Measurements from ENCODE around the gene MLF1. TPM values are rescaled to one million over a fixed set of nuclear protein-coding genes. Genes with fewer than 3 reads are reported as not detected.

MLF1 gene
- 113 TPM for total RNA-seq
- 10 to 100 TPM; 47.8 to 86.8 (median 69.7) TPM for polyA plus RNA-seq (ENCODE audit: insufficient read depth in 1 of 8, insufficient read length in 8 of 8, low replicate concordance in 1 of 8)
- long read RNA-seq, donor 1, transcript MLF1-201 (7 exons, 2,203 nt): major isoform, 11 of 18 reads
- long read RNA-seq, donor 1, partial matches to known transcripts: 0 of 18 reads
- long read RNA-seq, donor 1, other reads (novel, unspliced or antisense): 0 of 18 reads
- long read RNA-seq, donor 2, partial matches to known transcripts: 0 of 4 reads
- long read RNA-seq, donor 2, other reads (novel, unspliced or antisense): 0 of 4 reads
- long read RNA-seq, donor 3, transcript MLF1-202 (7 exons, 2,222 nt): minor isoform, 6 of 23 reads
- long read RNA-seq, donor 3, transcript MLF1-201 (7 exons, 2,203 nt): major isoform, 11 of 23 reads
- long read RNA-seq, donor 3, partial matches to known transcripts: 0 of 23 reads
- long read RNA-seq, donor 3, other reads (novel, unspliced or antisense): 0 of 23 reads
- long read RNA-seq, donor 4, transcript MLF1-201 (7 exons, 2,203 nt): major isoform, 7 of 11 reads
- long read RNA-seq, donor 4, partial matches to known transcripts: 0 of 11 reads
- long read RNA-seq, donor 4, other reads (novel, unspliced or antisense): 0 of 11 reads
- long read RNA-seq, donor 5, transcript MLF1-201 (7 exons, 2,203 nt): major isoform, 12 of 64 reads
- long read RNA-seq, donor 5, transcript MLF1-202 (7 exons, 2,222 nt): minor isoform, 10 of 64 reads
- long read RNA-seq, donor 5, partial matches to known transcripts: 37 of 64 reads
- long read RNA-seq, donor 5, other reads (novel, unspliced or antisense): 0 of 64 reads
- long read RNA-seq, donor 6, transcript MLF1-201 (7 exons, 2,203 nt): major isoform, 35 of 124 reads
- long read RNA-seq, donor 6, transcript MLF1-212 (6 exons, 787 nt): minor isoform, 11 of 124 reads
- long read RNA-seq, donor 6, transcript MLF1-202 (7 exons, 2,222 nt): minor isoform, 7 of 124 reads
- long read RNA-seq, donor 6, partial matches to known transcripts: 61 of 124 reads
- long read RNA-seq, donor 6, other reads (novel, unspliced or antisense): 10 of 124 reads
- long read RNA-seq, donor 7, transcript MLF1-201 (7 exons, 2,203 nt): major isoform, 20 of 28 reads
- long read RNA-seq, donor 7, partial matches to known transcripts: 0 of 28 reads
- long read RNA-seq, donor 7, other reads (novel, unspliced or antisense): 0 of 28 reads
- long read RNA-seq, donor 8, transcript MLF1-201 (7 exons, 2,203 nt): major isoform, 17 of 25 reads
- long read RNA-seq, donor 8, partial matches to known transcripts: 0 of 25 reads
- long read RNA-seq, donor 8, other reads (novel, unspliced or antisense): 0 of 25 reads
- long read RNA-seq, donor 9, transcript MLF1-201 (7 exons, 2,203 nt): major isoform, 12 of 19 reads
- long read RNA-seq, donor 9, partial matches to known transcripts: 0 of 19 reads
- long read RNA-seq, donor 9, other reads (novel, unspliced or antisense): 0 of 19 reads
- long read RNA-seq, donor 10, transcript MLF1-201 (7 exons, 2,203 nt): major isoform, 24 of 47 reads
- long read RNA-seq, donor 10, transcript MLF1-202 (7 exons, 2,222 nt): minor isoform, 11 of 47 reads
- long read RNA-seq, donor 10, partial matches to known transcripts: 0 of 47 reads
- long read RNA-seq, donor 10, other reads (novel, unspliced or antisense): 5 of 47 reads
- long read RNA-seq, donor 11, transcript MLF1-201 (7 exons, 2,203 nt): major isoform, 22 of 29 reads
- long read RNA-seq, donor 11, partial matches to known transcripts: 0 of 29 reads
- long read RNA-seq, donor 11, other reads (novel, unspliced or antisense): 0 of 29 reads

GRCh38 chr3:158570999-158571702 is at the start of gene MLF1:
TSS of gene MLF1 (plus strand) at chr3:158571194. CDS start at chr3:158571301, 107 bp downstream.
- Histone ChIP-seq H3K27ac (ENCODE audit: low read length) (peak within 1 kb of the TSS; percentile 87), H3K4me3 (ENCODE audit: low read length) (peak within 1 kb of the TSS; percentile 66), H3K36me3 (ENCODE audit: control insufficient read depth, insufficient read depth, low read length) (no peaks in the 10 kb centered on the region), H3K4me1 (ENCODE audit: control insufficient read depth, insufficient read depth, low read length) (peaks cover 4% of the 10 kb centered on the region), H3K27me3 (ENCODE audit: control insufficient read depth, insufficient read depth, low read length) (no peaks in the 10 kb centered on the region), H3K9me3 (replicated peaks; ENCODE audit: control insufficient read depth, low read depth, low read length) (no peaks in the 10 kb centered on the region)
- under 1% methylated on average over 51 of the region's 51 CpGs for WGBS (ENCODE audit: insufficient coverage)
- peak; percentile 98 for DNase-seq

GRCh38 chr3:158522221-158523136 is 48.5 kb upstream of the MLF1 start:
- Histone ChIP-seq H3K27ac (ENCODE audit: low read length) (no peak overlapping the region), H3K4me1 (ENCODE audit: control insufficient read depth, insufficient read depth, low read length) (no peaks in the 10 kb centered on the region), H3K36me3 (ENCODE audit: control insufficient read depth, insufficient read depth, low read length) (no peaks in the 10 kb centered on the region), H3K27me3 (ENCODE audit: control insufficient read depth, insufficient read depth, low read length) (no peaks in the 10 kb centered on the region), H3K9me3 (replicated peaks; ENCODE audit: control insufficient read depth, low read depth, low read length) (peaks cover under 1% of the 10 kb centered on the region), H3K4me3 (ENCODE audit: low read length) (no peak overlapping the region)
- no peak for DNase-seq
- no CpG with 5 or more reads among the region's 4 CpGs for WGBS (ENCODE audit: insufficient coverage)

GRCh38 chr3:158528076-158528674 is 42.8 kb upstream of the MLF1 start:
- no peaks in the 10 kb centered on the region for H3K4me1 ChIP-seq (ENCODE audit: control insufficient read depth, insufficient read depth, low read length)
- no peaks in the 10 kb centered on the region for H3K27me3 ChIP-seq (ENCODE audit: control insufficient read depth, insufficient read depth, low read length)
- no peak overlapping the region for H3K27ac ChIP-seq (ENCODE audit: low read length)
- no peak overlapping the region for H3K4me3 ChIP-seq (ENCODE audit: low read length)
- no peaks in the 10 kb centered on the region for H3K36me3 ChIP-seq (ENCODE audit: control insufficient read depth, insufficient read depth, low read length)
- 79% methylated on average over 2 of the region's 7 CpGs for WGBS (ENCODE audit: insufficient coverage)
- no peaks in the 10 kb centered on the region for H3K9me3 ChIP-seq (replicated peaks; ENCODE audit: control insufficient read depth, low read depth, low read length)
- DNase-seq: no peak

GRCh38 chr3:158531334-158531733 is 39.7 kb upstream of the MLF1 start:
- no peak for DNase-seq
- Histone ChIP-seq H3K4me3 (ENCODE audit: low read length) (no peak overlapping the region), H3K9me3 (replicated peaks; ENCODE audit: control insufficient read depth, low read depth, low read length) (no peaks in the 10 kb centered on the region), H3K27me3 (ENCODE audit: control insufficient read depth, insufficient read depth, low read length) (no peaks in the 10 kb centered on the region), H3K4me1 (ENCODE audit: control insufficient read depth, insufficient read depth, low read length) (no peaks in the 10 kb centered on the region), H3K27ac (ENCODE audit: low read length) (no peak overlapping the region), H3K36me3 (ENCODE audit: control insufficient read depth, insufficient read depth, low read length) (no peaks in the 10 kb centered on the region)
- no CpG with 5 or more reads among the region's 5 CpGs for WGBS (ENCODE audit: insufficient coverage)

GRCh38 chr3:158532099-158532734 is 38.8 kb upstream of the MLF1 start:
- H3K36me3 ChIP-seq (ENCODE audit: control insufficient read depth, insufficient read depth, low read length): no peaks in the 10 kb centered on the region
- H3K9me3 ChIP-seq (replicated peaks; ENCODE audit: control insufficient read depth, low read depth, low read length): no peaks in the 10 kb centered on the region
- no peak overlapping the region for H3K27ac ChIP-seq (ENCODE audit: low read length)
- DNase-seq: peak; percentile 61
- no peaks in the 10 kb centered on the region for H3K27me3 ChIP-seq (ENCODE audit: control insufficient read depth, insufficient read depth, low read length)
- H3K4me3 ChIP-seq (ENCODE audit: low read length): no peak overlapping the region
- H3K4me1 ChIP-seq (ENCODE audit: control insufficient read depth, insufficient read depth, low read length): no peaks in the 10 kb centered on the region

GRCh38 chr3:158535918-158536317 is 35.1 kb upstream of the MLF1 start:
- H3K27me3 ChIP-seq (ENCODE audit: control insufficient read depth, insufficient read depth, low read length): no peaks in the 10 kb centered on the region
- H3K36me3 ChIP-seq (ENCODE audit: control insufficient read depth, insufficient read depth, low read length): no peaks in the 10 kb centered on the region
- no peak overlapping the region for H3K4me3 ChIP-seq (ENCODE audit: low read length)
- H3K9me3 ChIP-seq (replicated peaks; ENCODE audit: control insufficient read depth, low read depth, low read length): no peaks in the 10 kb centered on the region
- no peak overlapping the region for H3K27ac ChIP-seq (ENCODE audit: low read length)
- no CpG with 5 or more reads among the region's 2 CpGs for WGBS (ENCODE audit: insufficient coverage)
- no peak for DNase-seq
- H3K4me1 ChIP-seq (ENCODE audit: control insufficient read depth, insufficient read depth, low read length): no peaks in the 10 kb centered on the region

GRCh38 chr3:158539414-158540014 is 31.5 kb upstream of the MLF1 start:
- Histone ChIP-seq H3K27me3 (ENCODE audit: control insufficient read depth, insufficient read depth, low read length) (no peaks in the 10 kb centered on the region), H3K27ac (ENCODE audit: low read length) (no peak overlapping the region), H3K36me3 (ENCODE audit: control insufficient read depth, insufficient read depth, low read length) (no peaks in the 10 kb centered on the region), H3K4me3 (ENCODE audit: low read length) (no peak overlapping the region), H3K9me3 (replicated peaks; ENCODE audit: control insufficient read depth, low read depth, low read length) (no peaks in the 10 kb centered on the region), H3K4me1 (ENCODE audit: control insufficient read depth, insufficient read depth, low read length) (no peaks in the 10 kb centered on the region)
- peak; percentile 35 for DNase-seq
- no CpG with 5 or more reads among the region's 3 CpGs for WGBS (ENCODE audit: insufficient coverage)
